Measurements from ENCODE around the gene DCDC1.

Gene DCDC1

GRCh38 chr11:31237819-31238760, 131.4 kb downstream of the DCDC1 start:
- ATAC-seq (ENCODE audit: low read depth): peak; percentile 42; the same call in 1 of the 3 replicates
- no peak for DNase-seq (ENCODE audit: low spot score)
- Histone ChIP-seq H3K27ac (ENCODE audit: poor library complexity, severe bottlenecking) (no peak overlapping the region), H3K27me3 (ENCODE audit: insufficient read depth, poor library complexity, severe bottlenecking) (no peaks in the 10 kb centered on the region), H3K4me3 (ENCODE audit: severe bottlenecking) (no peak overlapping the region), H3K36me3 (ENCODE audit: low read depth) (no peaks in the 10 kb centered on the region), H3K9me3 (ENCODE audit: severe bottlenecking) (no peaks in the 10 kb centered on the region), H3K4me1 (ENCODE audit: insufficient read depth, poor library complexity, severe bottlenecking) (no peaks in the 10 kb centered on the region)
- no peak for TF ChIP-seq CTCF (IDR thresholded peaks at IDR 0.05; ENCODE audit: poor library complexity, severe bottlenecking)

GRCh38 chr11:31236143-31236542, 133.4 kb downstream of the DCDC1 start:
- Histone ChIP-seq H3K27ac (ENCODE audit: poor library complexity, severe bottlenecking) (no peak overlapping the region), H3K36me3 (ENCODE audit: low read depth) (no peaks in the 10 kb centered on the region), H3K4me1 (ENCODE audit: insufficient read depth, poor library complexity, severe bottlenecking) (no peaks in the 10 kb centered on the region), H3K27me3 (ENCODE audit: insufficient read depth, poor library complexity, severe bottlenecking) (no peaks in the 10 kb centered on the region), H3K9me3 (ENCODE audit: severe bottlenecking) (no peaks in the 10 kb centered on the region), H3K4me3 (ENCODE audit: severe bottlenecking) (no peak overlapping the region)
- ATAC-seq (ENCODE audit: low read depth) (0 out of 3 replicates have a peak, but pooled peaks have one; percentile 27), DNase-seq (ENCODE audit: low spot score) (no peak)
- TF ChIP-seq CTCF (IDR thresholded peaks at IDR 0.05; ENCODE audit: poor library complexity, severe bottlenecking): peak; percentile 62

- H3K4me1 ChIP-seq (ENCODE audit: insufficient read depth, poor library complexity, severe bottlenecking): no peaks in the 10 kb centered on the region
- H3K27me3 ChIP-seq (ENCODE audit: insufficient read depth, poor library complexity, severe bottlenecking): no peaks in the 10 kb centered on the region
- peak; percentile 36 for TF ChIP-seq CTCF (IDR thresholded peaks at IDR 0.05; ENCODE audit: poor library complexity, severe bottlenecking)
- no peak for ATAC-seq (ENCODE audit: low read depth)
- DNase-seq (ENCODE audit: low spot score): no peak
- no peak overlapping the region for H3K27ac ChIP-seq (ENCODE audit: poor library complexity, severe bottlenecking)
- H3K4me3 ChIP-seq (ENCODE audit: severe bottlenecking): no peak overlapping the region
- H3K36me3 ChIP-seq (ENCODE audit: low read depth): no peaks in the 10 kb centered on the region
- H3K9me3 ChIP-seq (ENCODE audit: severe bottlenecking): no peaks in the 10 kb centered on the region
Observed at GRCh38 chr11:31233425-31233824, 136.1 kb downstream of the DCDC1 start.

- no peak for TF ChIP-seq CTCF (IDR thresholded peaks at IDR 0.05; ENCODE audit: poor library complexity, severe bottlenecking)
- Histone ChIP-seq H3K36me3 (ENCODE audit: low read depth) (no peaks in the 10 kb centered on the region), H3K27me3 (ENCODE audit: insufficient read depth, poor library complexity, severe bottlenecking) (no peaks in the 10 kb centered on the region), H3K4me1 (ENCODE audit: insufficient read depth, poor library complexity, severe bottlenecking) (no peaks in the 10 kb centered on the region), H3K27ac (ENCODE audit: poor library complexity, severe bottlenecking) (no peak overlapping the region), H3K4me3 (ENCODE audit: severe bottlenecking) (no peak overlapping the region), H3K9me3 (ENCODE audit: severe bottlenecking) (no peaks in the 10 kb centered on the region)
- ATAC-seq (ENCODE audit: low read depth) (no peak), DNase-seq (ENCODE audit: low spot score) (no peak)
Observed at GRCh38 chr11:31231601-31232000, 137.9 kb downstream of the DCDC1 start.

- DNase-seq (ENCODE audit: low spot score) (no peak), ATAC-seq (ENCODE audit: low read depth) (peak; percentile 48; the same call in 2 of the 3 replicates)
- TF ChIP-seq CTCF (IDR thresholded peaks at IDR 0.05; ENCODE audit: poor library complexity, severe bottlenecking): no peak
- no peak overlapping the region for H3K27ac ChIP-seq (ENCODE audit: poor library complexity, severe bottlenecking)
- no peaks in the 10 kb centered on the region for H3K4me1 ChIP-seq (ENCODE audit: insufficient read depth, poor library complexity, severe bottlenecking)
- H3K9me3 ChIP-seq (ENCODE audit: severe bottlenecking): no peaks in the 10 kb centered on the region
- H3K27me3 ChIP-seq (ENCODE audit: insufficient read depth, poor library complexity, severe bottlenecking): no peaks in the 10 kb centered on the region
- no peaks in the 10 kb centered on the region for H3K36me3 ChIP-seq (ENCODE audit: low read depth)
- no peak overlapping the region for H3K4me3 ChIP-seq (ENCODE audit: severe bottlenecking)
Observed at GRCh38 chr11:31218847-31219246, 150.7 kb downstream of the DCDC1 start.

All from RWPE2 (cell line).